IMR-90 (cell line): Measurements from ENCODE around the gene DNAJC5G. TPM values are rescaled to one million over a fixed set of nuclear protein-coding genes. Genes with fewer than 3 reads are reported as not detected.

Experiments
- ATAC-seq: fragments of 200-7000 bp; cut with Tn5 transposase; 2 replicates; pipeline ENCODE4 v1.9.1; 2020; ENCODE audit warnings: low read depth, mild to moderate bottlenecking, moderate library complexity
- BruUV-seq: library from RNA; stranded (reverse); fragments of 400-500 nt; replicated peaks from 2 replicates; lab custom pipeline; 2021; lab: Mats Ljungman, UMichigan
- CTCF ChIA-PET: fragments of 300-600 bp; formaldehyde crosslinking; extraction: SDS; loops from one replicate; lab custom pipeline; 2021; ENCODE audit warnings: antibody characterized with exemption; lab: Yijun Ruan, JAX
- POLR2A ChIA-PET: fragments of 300-600 bp; sonication (Branson Sonifier 250); formaldehyde crosslinking; loops from one replicate; lab custom pipeline; 2022; ENCODE audit warnings: antibody characterized with exemption; ENCODE audit not compliant: unreplicated experiment; lab: Charles Lee
- DNase-seq: peaks from one replicate; pipeline ENCODE4 v3.0.0; 2013
- H2AFZ ChIP-seq: replicated peaks from 2 replicates; pipeline ENCODE3; 2013; ENCODE audit warnings: low read length, mild to moderate bottlenecking; ENCODE audit not compliant: poor library complexity
- H2AK5ac ChIP-seq: 2 replicates; pipeline ENCODE4 v1.6.1; 2013; ENCODE audit warnings: low read depth, low read length, inconsistent platforms
- H2AK9ac ChIP-seq: replicated peaks from 2 replicates; pipeline ENCODE3; 2013; ENCODE audit warnings: mild to moderate bottlenecking, low read depth, low read length, moderate library complexity; ENCODE audit not compliant: poor library complexity
- H2BK120ac ChIP-seq: 2 replicates; pipeline ENCODE4 v1.6.1; 2013; ENCODE audit warnings: low read depth, low read length, inconsistent platforms
- H2BK15ac ChIP-seq: 3 replicates; pipeline ENCODE4 v1.6.1; 2013; ENCODE audit warnings: low read depth, low read length, inconsistent platforms
- H2BK20ac ChIP-seq: 2 replicates; pipeline ENCODE4 v1.6.1; 2013; ENCODE audit warnings: low read depth, mild to moderate bottlenecking, inconsistent platforms, low read length, moderate library complexity
- H2BK5ac ChIP-seq: 2 replicates; pipeline ENCODE4 v1.6.1; 2013; ENCODE audit warnings: mild to moderate bottlenecking, low read depth, low read length, inconsistent platforms; ENCODE audit not compliant: poor library complexity, severe bottlenecking
- H3K14ac ChIP-seq: replicated peaks from 2 replicates; pipeline ENCODE4 v1.6.1; 2013; ENCODE audit warnings: low read depth, low read length, inconsistent platforms
- H3K18ac ChIP-seq: 2 replicates; pipeline ENCODE4 v1.6.1; 2013; ENCODE audit warnings: low read depth, low read length, control low read depth
- H3K23ac ChIP-seq: 2 replicates; pipeline ENCODE4 v1.6.1; 2013; ENCODE audit warnings: low read depth, low read length, inconsistent platforms
- H3K27ac ChIP-seq: 2 replicates; pipeline ENCODE4 v1.5.1; 2013; ENCODE audit warnings: mild to moderate bottlenecking, control low read depth, low read length; ENCODE audit not compliant: insufficient read depth
- H3K27me3 ChIP-seq: 2 replicates; pipeline ENCODE4 v1.6.1; 2013; ENCODE audit warnings: low read length; ENCODE audit not compliant: control insufficient read depth, insufficient read depth
- H3K36me3 ChIP-seq: 2 replicates; pipeline ENCODE4 v1.6.1; 2013; ENCODE audit warnings: low read length, mixed read lengths; ENCODE audit not compliant: control insufficient read depth, insufficient read depth
- H3K4ac ChIP-seq: 2 replicates; pipeline ENCODE4 v1.6.1; 2013; ENCODE audit warnings: low read depth, low read length, inconsistent platforms
- H3K4me1 ChIP-seq: 2 replicates; pipeline ENCODE4 v1.6.1; 2013; ENCODE audit warnings: low read length, mixed read lengths; ENCODE audit not compliant: control insufficient read depth, insufficient read depth
- H3K4me2 ChIP-seq: 2 replicates; pipeline ENCODE4 v1.6.1; 2013; ENCODE audit warnings: low read depth, mild to moderate bottlenecking, control low read depth, low read length, moderate library complexity
- H3K4me3 ChIP-seq: 2 replicates; pipeline ENCODE4 v1.5.1; 2013; ENCODE audit warnings: low read depth, mild to moderate bottlenecking, control low read depth, low read length, moderate library complexity; ENCODE audit not compliant: insufficient read depth
- H3K56ac ChIP-seq: 2 replicates; pipeline ENCODE4 v1.6.1; 2013; ENCODE audit warnings: low read length, inconsistent platforms; ENCODE audit not compliant: insufficient read depth; ENCODE audit errors: extremely low read depth
- H3K79me1 ChIP-seq, 2 experiments: 2 replicates each; pipeline ENCODE4 v1.6.1; 2013; ENCODE audit warnings: low read length in 2 of 2, inconsistent platforms in 1 of 2, low read depth in 1 of 2
- H3K9ac ChIP-seq: 2 replicates; pipeline ENCODE4 v1.6.1; 2013; ENCODE audit warnings: low read depth, low read length, control low read depth
- H3K9me1 ChIP-seq: 2 replicates; pipeline ENCODE4 v1.6.1; 2013; ENCODE audit warnings: low read length, inconsistent platforms; ENCODE audit not compliant: insufficient read depth
- H3K9me3 ChIP-seq: 2 replicates; pipeline ENCODE4 v1.6.1; 2013; ENCODE audit warnings: low read length; ENCODE audit not compliant: control insufficient read depth, insufficient read depth
- H4K20me1 ChIP-seq: 2 replicates; pipeline ENCODE4 v1.6.1; 2013; ENCODE audit warnings: low read length, inconsistent platforms; ENCODE audit not compliant: insufficient read depth
- H4K5ac ChIP-seq: 2 replicates; pipeline ENCODE4 v1.6.1; 2013; ENCODE audit warnings: mild to moderate bottlenecking, low read depth, low read length, control low read depth
- H4K8ac ChIP-seq, 2 experiments: 2 replicates each; pipeline ENCODE4 v1.6.1; 2013; ENCODE audit warnings: low read depth in 2 of 2, low read length in 2 of 2, control low read depth in 1 of 2, inconsistent platforms in 1 of 2
- H4K91ac ChIP-seq: 2 replicates; pipeline ENCODE4 v1.6.1; 2013; ENCODE audit warnings: low read depth, low read length, inconsistent platforms; ENCODE audit not compliant: insufficient read depth
- BHLHE40 ChIP-seq: fragments of 150-350 bp; IDR thresholded peaks from 2 replicates; pipeline ENCODE4 v1.6.1; 2016; ENCODE audit warnings: mild to moderate bottlenecking, low read depth, low read length
- CEBPB ChIP-seq: IDR thresholded peaks from 2 replicates; pipeline ENCODE4 v1.6.1; 2012; ENCODE audit warnings: low read depth, low read length, improper control_type of control experiment
- CHD1 ChIP-seq: IDR thresholded peaks from 2 replicates; pipeline ENCODE4 v1.6.1; 2012; ENCODE audit warnings: low read depth, low read length, improper control_type of control experiment
- FOS ChIP-seq: fragments of 150-350 bp; IDR thresholded peaks from 2 replicates; pipeline ENCODE4 v1.6.1; 2016; ENCODE audit warnings: low read depth, low read length
- MAFK ChIP-seq: IDR thresholded peaks from 2 replicates; pipeline ENCODE4 v1.6.1; 2012; ENCODE audit warnings: low read depth, low read length, improper control_type of control experiment
- MAZ ChIP-seq: IDR thresholded peaks from 2 replicates; pipeline ENCODE4 v1.6.1; 2012; ENCODE audit warnings: low read depth, mild to moderate bottlenecking, low read length, improper control_type of control experiment, moderate library complexity, borderline replicate concordance
- NFE2L2 ChIP-seq: fragments of 150-350 bp; IDR thresholded peaks from 2 replicates; pipeline ENCODE4 v1.6.1; 2016; ENCODE audit warnings: low read depth, mild to moderate bottlenecking, low read length
- POLR2A ChIP-seq: IDR thresholded peaks from 2 replicates; pipeline ENCODE4 v1.6.1; 2012; ENCODE audit warnings: mild to moderate bottlenecking, low read depth, low read length
- RAD21 ChIP-seq: IDR thresholded peaks from 2 replicates; pipeline ENCODE4 v1.6.1; 2012; ENCODE audit warnings: low read length, improper control_type of control experiment
- RFX5 ChIP-seq: IDR thresholded peaks from 2 replicates; pipeline ENCODE4 v1.8.0; 2012; ENCODE audit warnings: low read depth, mild to moderate bottlenecking, low read length, moderate library complexity
- SMC3 ChIP-seq: fragments of 150-350 bp; IDR thresholded peaks from 2 replicates; pipeline ENCODE4 v1.6.1; 2016; ENCODE audit warnings: low read depth, mild to moderate bottlenecking, antibody characterized with exemption, low read length, moderate library complexity
- WGBS, 2 experiments: methylation state at CpG; one replicate each; pipeline versions ENCODE4 v1.1.5 to v1.1.7; 2013; ENCODE audit warnings: missing lambda C conversion rate in 2 of 2; ENCODE audit not compliant: insufficient read length in 1 of 2; ENCODE audit errors: extremely low coverage in 2 of 2; 5-methylcytosine and 5-hydroxymethylcytosine counted together
- dilution Hi-C: fragments of 300-500 bp; cut with HindIII; formaldehyde crosslinking; loops from one replicate; pipeline ENCODE4 v1.14.3; 2018; ENCODE audit warnings: low sequenced_read_pairs; ENCODE audit not compliant: unreplicated experiment
- in situ Hi-C: fragments of 300-500 bp; cut with MboI; formaldehyde crosslinking; loops from 3 replicates; pipeline ENCODE4 v1.14.3; 2019; ENCODE audit warnings: low sequenced_read_pairs, inconsistent platforms, mixed read lengths
- intact Hi-C: fragments of 100-400 bp; cut with micrococcal nuclease; formaldehyde crosslinking; loops from 2 replicates; pipeline ENCODE4 v1.10.0; 2022
- polyA plus RNA-seq, 3 experiments: library from polyadenylated mRNA; depleted of rRNA; stranded (reverse); fragments of >200 nt; gene quantifications; 2 replicates each; pipeline ENCODE4 v1.2.3, GENCODE V29; 2012; ENCODE audit warnings: low replicate concordance in 1 of 3
- total RNA-seq: library from RNA; depleted of rRNA; stranded (reverse); fragments of >200 nt; gene quantifications from 2 replicates; pipeline ENCODE4 v1.2.3, GENCODE V29; 2012
- TF ChIP-seq, protein P1 (sequence below): fragments of 150-350 bp; IDR thresholded peaks from 2 replicates; pipeline ENCODE4 v1.6.1; 2017; ENCODE audit warnings: mild to moderate bottlenecking, antibody characterized with exemption, low read length, low read depth
- TF ChIP-seq, protein P2 (sequence below): conservative IDR thresholded peaks from 2 replicates; pipeline ENCODE4 v1.5.1; 2012; ENCODE audit warnings: mild to moderate bottlenecking, low read depth, low read length, improper control_type of control experiment

Gene DNAJC5G
- total and polyA plus RNA-seq, 2 of the 4 experiments (the other 2 are of a cell fraction), result not detected

DNA sequence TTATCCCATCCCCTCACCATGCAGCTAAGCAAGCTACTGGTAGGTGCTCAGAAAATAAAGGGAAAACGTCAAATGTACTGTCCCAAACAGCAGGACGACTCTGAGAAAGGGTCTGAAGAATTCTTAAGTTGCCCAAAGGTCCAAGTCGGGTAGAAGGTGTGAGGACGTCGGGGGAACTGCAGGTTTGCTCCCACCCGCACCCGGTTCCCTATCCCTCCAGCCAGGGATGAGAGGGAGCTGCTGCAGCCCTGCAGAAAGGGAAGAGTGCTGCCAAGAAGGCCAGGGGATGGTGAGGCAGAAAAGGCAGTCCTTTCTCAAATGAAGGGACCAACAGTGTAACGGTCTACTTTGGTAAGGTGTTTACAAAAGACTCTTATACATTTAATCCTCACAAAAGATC, 39.9 kb downstream of the DNAJC5G start:
- no peak overlapping the region for H4K8ac ChIP-seq
- intact Hi-C loops (no loop called here), in situ Hi-C loops (no loop called here), dilution Hi-C loops (no loop called here)
- H4K20me1 ChIP-seq, result no peaks in the 10 kb centered on the region
- H3K56ac ChIP-seq, result no peak overlapping the region
- TF ChIP-seq, protein P1, sequence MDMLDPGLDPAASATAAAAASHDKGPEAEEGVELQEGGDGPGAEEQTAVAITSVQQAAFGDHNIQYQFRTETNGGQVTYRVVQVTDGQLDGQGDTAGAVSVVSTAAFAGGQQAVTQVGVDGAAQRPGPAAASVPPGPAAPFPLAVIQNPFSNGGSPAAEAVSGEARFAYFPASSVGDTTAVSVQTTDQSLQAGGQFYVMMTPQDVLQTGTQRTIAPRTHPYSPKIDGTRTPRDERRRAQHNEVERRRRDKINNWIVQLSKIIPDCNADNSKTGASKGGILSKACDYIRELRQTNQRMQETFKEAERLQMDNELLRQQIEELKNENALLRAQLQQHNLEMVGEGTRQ, result no peak
- TF ChIP-seq BHLHE40, result no peak
- TF ChIP-seq RFX5, result no peak
- no peak for TF ChIP-seq RAD21
- TF ChIP-seq FOS, result no peak
- TF ChIP-seq, protein P2, sequence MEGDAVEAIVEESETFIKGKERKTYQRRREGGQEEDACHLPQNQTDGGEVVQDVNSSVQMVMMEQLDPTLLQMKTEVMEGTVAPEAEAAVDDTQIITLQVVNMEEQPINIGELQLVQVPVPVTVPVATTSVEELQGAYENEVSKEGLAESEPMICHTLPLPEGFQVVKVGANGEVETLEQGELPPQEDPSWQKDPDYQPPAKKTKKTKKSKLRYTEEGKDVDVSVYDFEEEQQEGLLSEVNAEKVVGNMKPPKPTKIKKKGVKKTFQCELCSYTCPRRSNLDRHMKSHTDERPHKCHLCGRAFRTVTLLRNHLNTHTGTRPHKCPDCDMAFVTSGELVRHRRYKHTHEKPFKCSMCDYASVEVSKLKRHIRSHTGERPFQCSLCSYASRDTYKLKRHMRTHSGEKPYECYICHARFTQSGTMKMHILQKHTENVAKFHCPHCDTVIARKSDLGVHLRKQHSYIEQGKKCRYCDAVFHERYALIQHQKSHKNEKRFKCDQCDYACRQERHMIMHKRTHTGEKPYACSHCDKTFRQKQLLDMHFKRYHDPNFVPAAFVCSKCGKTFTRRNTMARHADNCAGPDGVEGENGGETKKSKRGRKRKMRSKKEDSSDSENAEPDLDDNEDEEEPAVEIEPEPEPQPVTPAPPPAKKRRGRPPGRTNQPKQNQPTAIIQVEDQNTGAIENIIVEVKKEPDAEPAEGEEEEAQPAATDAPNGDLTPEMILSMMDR, result no peak
- no peak for TF ChIP-seq NFE2L2
- no peak for TF ChIP-seq MAZ
- no peak for TF ChIP-seq POLR2A
- TF ChIP-seq MAFK, result no peak
- no peak for TF ChIP-seq SMC3
- no peak for TF ChIP-seq CEBPB
- no peak for TF ChIP-seq CHD1
- DNase-seq, result no peak
- no peak overlapping the region for H3K4me2 ChIP-seq
- no peak overlapping the region for H2AK5ac ChIP-seq
- H2BK120ac ChIP-seq, result no peak overlapping the region
- ChIA-PET POLR2A (no interaction called here), CTCF (no interaction called here)
- no peaks in the 10 kb centered on the region for H3K9me3 ChIP-seq
- H3K27me3 ChIP-seq, result no peaks in the 10 kb centered on the region
- no peak overlapping the region for H2BK20ac ChIP-seq
- H4K91ac ChIP-seq, result no peak overlapping the region
- H2BK5ac ChIP-seq, result no peak overlapping the region
- H3K27ac ChIP-seq, result no peak overlapping the region
- no peak overlapping the region for H3K23ac ChIP-seq
- no peak overlapping the region for H4K5ac ChIP-seq
- no peak overlapping the region for H3K18ac ChIP-seq
- no peak overlapping the region for H3K4ac ChIP-seq
- H3K79me1 ChIP-seq, result peaks cover 6 to 17% of the 10 kb centered on the region in 2 experiments
- H3K9ac ChIP-seq, result no peak overlapping the region
- BruUV-seq, result no TSS peak
- ATAC-seq, result no peak
- H3K14ac ChIP-seq, result no peak overlapping the region
- no peaks in the 10 kb centered on the region for H3K4me1 ChIP-seq
- no CpG with 5 or more reads among the region's 8 CpGs for WGBS, 2 experiments
- H3K9me1 ChIP-seq, result 0 out of 2 replicates have a peak, but pooled peaks cover 4% of the 10 kb centered on the region
- H2BK15ac ChIP-seq, result no peak overlapping the region
- H2AFZ ChIP-seq, result no peak overlapping the region
- H2AK9ac ChIP-seq, result no peak overlapping the region
- no peak overlapping the region for H3K4me3 ChIP-seq
- H3K36me3 ChIP-seq, result peaks cover 15% of the 10 kb centered on the region
